Ascending aorta (tissue), 2 donors: ENCODE measurements around the gene SH3BGRL2. TPM values are rescaled to one million over a fixed set of nuclear protein-coding genes. Genes with fewer than 3 reads are reported as not detected.

Experiments
- DNase-seq, 2 donors: peaks; one replicate each; pipeline ENCODE4 v3.0.0-alpha.2; 2019; ENCODE audit warnings: low spot score in 2 of 2
- H3K27ac ChIP-seq, 2 donors: fragments of 200-600 bp; sonication (generic); one replicate each; pipeline ENCODE4 v1.5.1; 2016 to 2017; ENCODE audit warnings: mild to moderate bottlenecking in 1 of 2
- H3K27me3 ChIP-seq: fragments of 200-600 bp; sonication (generic); one replicate; pipeline ENCODE4 v1.5.1; 2017
- H3K36me3 ChIP-seq, 2 donors: fragments of 200-600 bp; sonication (generic); one replicate each; pipeline ENCODE4 v1.5.1; 2016
- H3K4me1 ChIP-seq, 2 donors: fragments of 200-600 bp; sonication (generic); one replicate each; pipeline ENCODE4 v1.5.1; 2016 to 2017; ENCODE audit warnings: mild to moderate bottlenecking in 1 of 2
- H3K4me3 ChIP-seq, 2 donors: fragments of 200-600 bp; sonication (generic); one replicate each; pipeline ENCODE4 v1.5.1; 2016 to 2017; ENCODE audit warnings: mild to moderate bottlenecking in 1 of 2
- H3K9me3 ChIP-seq, 2 donors: fragments of 200-600 bp; sonication (generic); one replicate each; pipeline ENCODE4 v1.5.1; 2016
- CTCF ChIP-seq, 3 experiments: fragments of 200-600 bp in 2 of 3; fragments of 450-650 bp in 1 of 3; sonication (generic) in 2 of 3; IDR thresholded peaks; one replicate each; pipeline ENCODE4 v1.5.1; 2016 to 2019; ENCODE audit warnings: antibody characterized with exemption in 3 of 3, mild to moderate bottlenecking in 1 of 3, moderate library complexity in 1 of 3
- intact Hi-C: fragments of 100-400 bp; cut with DNase I; formaldehyde crosslinking; loops from one replicate; pipeline ENCODE4 v1.15.1; 2023
- total RNA-seq: library from RNA; depleted of rRNA; stranded (reverse); fragments of >200 nt; gene quantifications from one replicate; pipeline ENCODE4 v1.1.0, GENCODE V29; 2016

The SH3BGRL2 gene
- total RNA-seq, 1 donor from 2014 or later: 73.0 TPM

GRCh38 chr6:79666634-79667033, 35.5 kb downstream of the SH3BGRL2 start:
- Histone ChIP-seq H3K9me3 (no peaks in the 10 kb centered on the region), H3K27me3 (no peaks in the 10 kb centered on the region), H3K4me1 (no peaks in the 10 kb centered on the region), H3K27ac (no peak overlapping the region), H3K36me3 (no peaks in the 10 kb centered on the region), H3K4me3 (no peak overlapping the region)
- DNase-seq: no peak
- intact Hi-C loops: no loop called here
- no peak for TF ChIP-seq CTCF (IDR thresholded peaks at IDR 0.05)

- TF ChIP-seq CTCF (IDR thresholded peaks at IDR 0.05): no peak
Measured at GRCh38 chr6:79668381-79668780, 37.3 kb downstream of the SH3BGRL2 start.

GRCh38 chr6:79669766-79670165, 38.6 kb downstream of the SH3BGRL2 start:
- H3K4me3 ChIP-seq: no peak overlapping the region
- intact Hi-C loops: no loop called here

More at GRCh38 chr6:79668381-79668780, 37.3 kb downstream of the SH3BGRL2 start:
- no peak overlapping the region for H3K27ac ChIP-seq
- no peak for DNase-seq
- H3K4me3 ChIP-seq: no peak overlapping the region
- intact Hi-C loops: no loop called here
- H3K27me3 ChIP-seq: no peaks in the 10 kb centered on the region
- no peaks in the 10 kb centered on the region for H3K9me3 ChIP-seq
- peaks cover 0 to 3% of the 10 kb centered on the region in 2 donors for H3K4me1 ChIP-seq
- H3K36me3 ChIP-seq: no peaks in the 10 kb centered on the region

GRCh38 chr6:79670789-79671188, 39.7 kb downstream of the SH3BGRL2 start:
- no peak for TF ChIP-seq CTCF (IDR thresholded peaks at IDR 0.05)
- Histone ChIP-seq H3K36me3 (peaks cover 0 to 7% of the 10 kb centered on the region in 2 donors), H3K4me3 (no peak overlapping the region), H3K27me3 (no peaks in the 10 kb centered on the region), H3K9me3 (no peaks in the 10 kb centered on the region), H3K4me1 (peaks cover 0 to 3% of the 10 kb centered on the region in 2 donors), H3K27ac (no peak overlapping the region)
- DNase-seq: no peak
- intact Hi-C loops: no loop called here

More at GRCh38 chr6:79669766-79670165, 38.6 kb downstream of the SH3BGRL2 start:
- Histone ChIP-seq H3K27me3 (no peaks in the 10 kb centered on the region), H3K4me1 (peaks cover 0 to 3% of the 10 kb centered on the region in 2 donors), H3K9me3 (no peaks in the 10 kb centered on the region), H3K36me3 (peaks cover 0 to 7% of the 10 kb centered on the region in 2 donors), H3K27ac (no peak overlapping the region)
- TF ChIP-seq CTCF (IDR thresholded peaks at IDR 0.05): no peak
- no peak for DNase-seq

GRCh38 chr6:79671600-79672266, 40.6 kb downstream of the SH3BGRL2 start:
- intact Hi-C loops: no loop called here
- no peaks in the 10 kb centered on the region for H3K9me3 ChIP-seq
- H3K27ac ChIP-seq: no peak overlapping the region
- DNase-seq: no peak
- H3K4me1 ChIP-seq: peaks cover 0 to 3% of the 10 kb centered on the region in 2 donors
- H3K27me3 ChIP-seq: no peaks in the 10 kb centered on the region
- no peak for TF ChIP-seq CTCF (IDR thresholded peaks at IDR 0.05)
- peaks cover 0 to 7% of the 10 kb centered on the region in 2 donors for H3K36me3 ChIP-seq
- H3K4me3 ChIP-seq: no peak overlapping the region
